Cerebellar nuclear complex (tissue), 1 donor: Measurements from ENCODE around the gene DHRS12.

Source experiments
- DNase-seq, 2 experiments: peaks; one replicate each; lab custom pipeline; 2025; lab: John Stamatoyannopoulos, UW

The DHRS12 gene, protein sequence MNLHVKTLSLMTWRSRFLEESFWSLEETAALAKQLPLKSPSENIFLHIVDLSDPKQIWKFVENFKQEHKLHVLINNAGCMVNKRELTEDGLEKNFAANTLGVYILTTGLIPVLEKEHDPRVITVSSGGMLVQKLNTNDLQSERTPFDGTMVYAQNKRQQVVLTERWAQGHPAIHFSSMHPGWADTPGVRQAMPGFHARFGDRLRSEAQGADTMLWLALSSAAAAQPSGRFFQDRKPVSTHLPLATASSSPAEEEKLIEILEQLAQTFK

GRCh38 chr13:51803422-51804294, at the start of gene DHRS12:
DHRS12 (minus strand) TSS chr13:51804163; CDS start chr13:51799659, 4,504 bp downstream.
- DNase-seq, result peak; percentile 38 to 64

- no peak for DNase-seq
Observed at GRCh38 chr13:51849145-51850101, 45.5 kb upstream of the DHRS12 start.

DNA sequence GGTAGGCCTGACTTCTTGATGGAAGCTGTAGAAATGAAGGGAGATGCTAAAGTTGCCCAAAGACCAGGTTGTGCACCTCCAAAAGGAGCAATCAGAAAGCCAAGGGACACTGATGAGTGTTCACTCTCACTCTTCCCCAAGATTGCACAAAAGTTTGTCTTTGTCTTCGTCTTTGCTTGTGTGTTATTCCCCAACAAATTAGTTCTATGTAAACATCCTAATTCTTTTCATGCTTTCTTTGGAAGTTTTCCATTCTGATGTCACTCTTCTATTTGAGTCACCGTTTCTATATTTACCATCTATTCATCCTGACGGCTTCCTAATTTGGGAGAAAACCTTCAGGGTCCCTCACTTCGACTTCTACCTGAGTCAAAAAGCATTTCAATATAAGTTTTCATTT, 44.7 kb upstream of the DHRS12 start:
- no peak for DNase-seq

DNA sequence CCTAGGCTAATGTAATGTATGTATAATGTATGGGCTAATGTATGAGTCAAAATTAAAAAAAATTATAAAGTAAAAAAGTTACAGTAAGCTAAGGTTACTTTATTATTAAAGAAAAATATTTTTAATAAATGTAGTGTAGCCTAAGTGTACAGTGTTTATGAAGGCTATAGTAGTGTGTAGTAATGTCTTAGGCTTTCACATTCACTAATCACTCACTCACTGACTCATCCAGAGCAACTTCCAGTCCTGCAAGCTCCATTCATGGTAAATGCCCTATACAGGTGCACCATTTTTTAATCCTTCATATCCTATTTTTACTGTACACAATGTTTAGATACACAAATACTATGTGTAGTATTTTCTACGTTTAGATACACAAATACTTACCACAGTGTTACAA, 42.8 kb upstream of the DHRS12 start:
- DNase-seq, result no peak

- no peak for DNase-seq
Observed at GRCh38 chr13:51845574-51846318, 41.8 kb upstream of the DHRS12 start.

DNA sequence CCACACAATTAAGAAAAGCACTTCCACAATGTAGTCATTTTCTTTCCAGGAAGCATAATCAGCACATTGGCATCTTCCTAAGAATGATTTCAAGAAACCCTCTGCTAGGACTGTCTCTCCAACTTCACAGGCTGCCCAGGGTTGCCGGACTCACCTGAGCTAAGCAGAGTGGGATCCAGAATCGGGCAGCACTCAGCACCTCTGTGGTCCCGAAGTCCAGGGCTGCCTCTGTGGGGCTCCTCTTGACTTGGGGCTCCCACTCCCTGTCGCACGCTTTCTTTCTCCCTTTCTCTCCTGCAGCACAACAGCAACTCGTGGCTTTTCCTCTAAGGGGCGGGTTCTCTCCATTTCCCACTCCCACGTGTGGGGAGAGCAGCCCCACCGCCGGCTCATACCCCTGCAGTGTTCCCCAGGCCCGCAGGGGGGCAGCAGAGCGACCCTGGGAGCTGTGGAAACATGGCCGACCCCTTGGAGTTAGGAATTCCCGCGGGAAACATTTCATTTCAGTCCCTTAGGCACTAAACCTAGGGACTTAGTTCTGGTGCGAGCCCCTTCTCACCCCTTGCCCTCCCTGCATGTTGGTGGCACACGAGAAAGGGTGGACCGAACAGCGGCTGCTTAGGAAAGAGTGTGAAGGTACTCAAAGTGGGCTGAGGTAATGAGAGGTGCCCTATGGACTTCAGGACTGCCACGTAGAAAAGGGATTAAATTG, 41.1 kb upstream of the DHRS12 start, which contains the start of gene TMEM272:
TMEM272 (minus strand) TSS at position 316 of the 712 bp plus-strand sequence. CDS start 6,647 bp downstream, outside the sequence.
- DNase-seq, result no peak

DNA sequence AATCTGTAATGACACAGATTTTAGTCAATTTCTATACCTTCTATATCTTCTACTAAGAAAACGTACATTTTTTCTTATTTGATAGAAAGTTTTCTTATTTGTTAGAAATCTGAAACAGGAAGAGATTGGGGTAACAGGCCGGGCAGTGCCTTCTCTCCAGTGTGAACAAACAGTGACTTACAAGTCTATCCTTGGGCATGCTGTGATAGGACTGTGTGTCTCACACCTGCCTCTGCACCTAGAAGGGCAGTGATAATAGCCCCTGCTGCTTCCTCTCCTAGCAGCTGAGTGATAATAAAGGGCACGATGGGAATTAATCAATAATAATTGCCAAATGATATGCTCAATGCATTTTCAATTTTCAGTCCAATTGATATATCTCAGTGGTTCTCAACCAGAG, 39.6 kb upstream of the DHRS12 start:
- no peak for DNase-seq

- DNase-seq, result no peak
Observed at GRCh38 chr13:51841732-51842131, 37.8 kb upstream of the DHRS12 start.

GRCh38 chr13:51840917-51841316, 37.0 kb upstream of the DHRS12 start:
- no peak for DNase-seq

DNA sequence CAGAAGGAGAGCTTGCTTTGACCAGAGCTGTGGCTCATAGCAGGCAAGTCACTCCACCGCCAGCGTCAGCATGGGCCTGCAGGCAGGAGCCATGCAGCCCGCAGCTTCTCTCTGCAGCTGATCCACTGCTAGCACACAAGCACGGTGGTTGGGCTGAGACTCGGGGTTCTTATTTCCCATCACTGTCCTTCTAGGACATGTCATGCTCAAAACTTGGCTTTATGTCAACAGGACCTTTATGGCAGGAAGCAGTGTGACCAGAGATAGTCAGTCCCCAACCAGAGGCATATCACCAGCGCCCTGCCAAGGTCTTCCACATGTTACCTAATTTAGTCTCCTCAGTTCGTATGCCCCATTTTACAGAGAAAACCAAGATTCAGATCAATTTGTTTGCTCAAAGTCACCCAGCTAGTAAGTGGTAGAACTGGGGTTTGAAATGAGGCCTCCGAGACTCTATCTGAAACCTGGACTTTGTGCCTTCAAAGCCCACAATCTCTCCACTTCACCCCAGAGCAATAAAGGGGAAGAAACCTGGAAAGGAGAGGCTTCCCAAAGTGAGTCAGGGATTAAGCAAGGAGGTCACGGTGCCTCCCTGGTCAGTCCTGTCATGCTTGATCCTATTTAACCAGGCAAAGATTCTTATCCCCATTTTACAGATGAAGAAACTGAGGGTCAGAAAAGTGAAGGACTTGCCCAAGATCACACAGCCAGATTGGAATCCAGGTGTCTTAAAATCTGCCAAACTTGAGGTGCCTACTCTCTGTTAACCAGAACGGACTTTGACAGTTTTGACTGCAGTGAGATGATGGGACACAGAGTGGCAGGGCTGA, 36.0 kb upstream of the DHRS12 start:
- no peak for DNase-seq

DNA sequence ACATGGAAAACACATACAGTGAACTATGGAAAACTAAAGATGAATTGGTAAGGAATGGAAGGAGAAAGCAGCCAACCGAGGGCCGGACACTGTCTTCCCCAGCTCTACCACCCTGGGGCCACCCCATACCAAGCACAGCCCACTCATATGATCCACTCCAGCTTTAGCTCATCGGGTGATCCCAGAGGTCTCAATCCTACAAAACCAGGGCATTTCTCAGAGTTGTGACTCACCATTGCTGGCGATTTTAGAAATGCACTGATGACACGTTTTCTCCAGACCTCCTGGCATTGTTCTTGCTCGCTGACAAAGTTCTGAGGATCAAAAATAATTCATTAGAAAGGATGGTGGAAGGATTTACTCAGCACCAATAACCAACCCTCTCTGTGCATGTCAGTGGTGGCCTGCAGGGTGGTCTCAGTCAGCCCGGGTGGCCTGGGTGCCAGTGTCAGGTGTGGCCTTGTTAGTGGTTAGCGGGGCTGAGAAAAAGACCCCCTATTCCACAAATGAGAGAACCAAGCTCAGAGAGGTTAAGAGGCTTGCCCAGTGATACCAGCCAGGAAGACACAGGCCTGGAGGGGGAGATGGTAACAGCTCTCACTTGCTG, 34.4 kb upstream of the DHRS12 start:
- no peak for DNase-seq

DNA sequence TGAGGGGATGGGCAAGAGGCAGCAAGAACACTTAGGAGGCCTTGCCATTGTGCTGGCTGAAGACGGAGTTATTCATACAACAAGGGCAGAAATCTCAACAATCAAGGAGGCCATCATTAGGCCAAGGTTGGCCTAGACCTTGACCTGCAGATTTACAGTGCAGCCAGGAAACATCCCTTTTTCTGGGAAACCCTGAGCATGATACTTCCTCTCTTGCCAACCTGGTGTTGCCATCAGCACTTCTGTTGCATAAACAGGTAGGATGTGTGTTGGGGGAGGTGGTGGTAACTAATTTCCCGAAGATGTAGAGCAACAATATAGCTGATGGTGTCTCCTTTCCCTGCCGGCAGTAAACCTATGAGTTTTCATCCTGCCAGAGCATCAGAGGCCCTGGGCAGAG, 33.1 kb upstream of the DHRS12 start:
- DNase-seq, result no peak

- DNase-seq, result peak in 1 of 2 experiments; percentile 32
Observed at GRCh38 chr13:51834581-51835171, 30.7 kb upstream of the DHRS12 start.

GRCh38 chr13:51833980-51834379, 30.0 kb upstream of the DHRS12 start:
- no peak for DNase-seq

- no peak for DNase-seq
Observed at GRCh38 chr13:51832471-51833152, 28.6 kb upstream of the DHRS12 start.

DNA sequence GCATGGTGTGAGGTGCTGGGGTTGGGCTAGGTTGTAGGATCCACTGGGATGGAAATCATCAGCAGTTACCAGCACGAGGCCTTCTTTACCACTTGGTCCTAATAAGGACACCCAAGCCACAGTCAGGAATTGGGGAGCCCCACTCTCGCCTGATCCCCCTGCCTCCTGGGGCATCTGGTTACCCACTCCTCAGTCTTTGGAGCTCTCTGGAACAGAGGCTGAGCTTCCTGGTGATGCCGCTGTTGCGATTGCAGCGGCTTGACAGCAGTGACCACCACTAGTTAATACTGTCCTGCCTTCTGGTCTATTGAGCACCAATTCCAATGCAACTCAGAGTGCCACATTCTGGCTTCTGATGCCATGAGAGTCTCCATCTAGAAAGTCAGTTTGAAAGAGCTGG, 27.6 kb upstream of the DHRS12 start:
- no peak for DNase-seq

DNA sequence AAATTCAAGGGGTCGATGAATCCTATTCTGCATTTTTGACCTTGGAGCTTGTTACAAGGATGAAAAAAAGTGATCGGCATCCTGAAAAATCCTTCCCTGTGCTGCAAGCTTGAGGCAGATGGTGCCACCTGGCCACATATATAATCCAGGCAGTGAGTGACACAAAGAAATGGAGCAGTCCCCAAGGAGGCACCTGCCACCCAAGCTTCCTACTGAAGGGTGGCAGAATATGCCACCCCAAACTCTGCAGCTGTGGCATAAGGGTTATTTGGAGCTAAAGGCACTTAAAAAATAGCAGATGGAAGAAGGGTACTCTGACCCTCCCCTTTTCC, 25.6 kb upstream of the DHRS12 start:
- DNase-seq, result no peak
